Measurements from ENCODE around the gene GPC2.

GPC2 gene

GRCh38 chr7:100148225-100148558 is 29.0 kb downstream of the GPC2 start:
- TF ChIP-seq TEAD4 (IDR thresholded peaks at IDR 0.05) (no peak), USF1 (IDR thresholded peaks at IDR 0.05) (no peak), EP300 (IDR thresholded peaks at IDR 0.05; ENCODE audit: borderline replicate concordance) (no peak), ZBTB7A (IDR thresholded peaks at IDR 0.05; ENCODE audit: low read depth) (no peak), FOXM1 (IDR thresholded peaks at IDR 0.05; ENCODE audit: borderline replicate concordance, low read depth) (no peak), EGR1 (IDR thresholded peaks at IDR 0.05) (no peak), RAD21 (IDR thresholded peaks at IDR 0.05; ENCODE audit: low read depth) (no peak), TCF12 (IDR thresholded peaks at IDR 0.05; ENCODE audit: low read depth) (no peak), MAX (IDR thresholded peaks at IDR 0.05) (no peak), YY1 (IDR thresholded peaks at IDR 0.05; ENCODE audit: low read depth) (no peak), CEBPB (IDR thresholded peaks at IDR 0.05) (no peak), CREB1 (IDR thresholded peaks at IDR 0.05; ENCODE audit: low read depth) (no peak), TAF1 (IDR thresholded peaks at IDR 0.05; ENCODE audit: low read depth) (no peak), NFIC (IDR thresholded peaks at IDR 0.05) (no peak)
- TF ChIP-seq, protein P1, sequence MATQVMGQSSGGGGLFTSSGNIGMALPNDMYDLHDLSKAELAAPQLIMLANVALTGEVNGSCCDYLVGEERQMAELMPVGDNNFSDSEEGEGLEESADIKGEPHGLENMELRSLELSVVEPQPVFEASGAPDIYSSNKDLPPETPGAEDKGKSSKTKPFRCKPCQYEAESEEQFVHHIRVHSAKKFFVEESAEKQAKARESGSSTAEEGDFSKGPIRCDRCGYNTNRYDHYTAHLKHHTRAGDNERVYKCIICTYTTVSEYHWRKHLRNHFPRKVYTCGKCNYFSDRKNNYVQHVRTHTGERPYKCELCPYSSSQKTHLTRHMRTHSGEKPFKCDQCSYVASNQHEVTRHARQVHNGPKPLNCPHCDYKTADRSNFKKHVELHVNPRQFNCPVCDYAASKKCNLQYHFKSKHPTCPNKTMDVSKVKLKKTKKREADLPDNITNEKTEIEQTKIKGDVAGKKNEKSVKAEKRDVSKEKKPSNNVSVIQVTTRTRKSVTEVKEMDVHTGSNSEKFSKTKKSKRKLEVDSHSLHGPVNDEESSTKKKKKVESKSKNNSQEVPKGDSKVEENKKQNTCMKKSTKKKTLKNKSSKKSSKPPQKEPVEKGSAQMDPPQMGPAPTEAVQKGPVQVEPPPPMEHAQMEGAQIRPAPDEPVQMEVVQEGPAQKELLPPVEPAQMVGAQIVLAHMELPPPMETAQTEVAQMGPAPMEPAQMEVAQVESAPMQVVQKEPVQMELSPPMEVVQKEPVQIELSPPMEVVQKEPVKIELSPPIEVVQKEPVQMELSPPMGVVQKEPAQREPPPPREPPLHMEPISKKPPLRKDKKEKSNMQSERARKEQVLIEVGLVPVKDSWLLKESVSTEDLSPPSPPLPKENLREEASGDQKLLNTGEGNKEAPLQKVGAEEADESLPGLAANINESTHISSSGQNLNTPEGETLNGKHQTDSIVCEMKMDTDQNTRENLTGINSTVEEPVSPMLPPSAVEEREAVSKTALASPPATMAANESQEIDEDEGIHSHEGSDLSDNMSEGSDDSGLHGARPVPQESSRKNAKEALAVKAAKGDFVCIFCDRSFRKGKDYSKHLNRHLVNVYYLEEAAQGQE (IDR thresholded peaks at IDR 0.05; ENCODE audit: low read depth): no peak

DNA sequence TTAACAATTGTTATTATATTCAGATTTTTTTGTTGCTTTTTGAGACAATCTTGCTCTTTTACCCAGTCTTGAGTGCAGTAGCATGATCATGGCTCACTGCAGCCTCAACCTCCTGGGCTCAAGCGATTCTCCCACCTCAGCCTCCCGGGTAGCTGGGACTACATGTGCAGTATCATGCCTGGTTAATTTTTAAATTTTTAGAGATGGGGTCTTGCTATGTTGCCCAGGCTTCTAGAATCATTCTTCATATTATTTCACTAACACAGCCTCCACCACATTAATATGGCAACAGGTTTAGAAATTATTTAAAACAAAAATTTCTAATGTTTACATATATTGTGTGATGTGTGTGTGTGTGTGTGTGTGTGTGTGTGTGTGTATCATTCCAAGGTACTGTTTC is 29.9 kb downstream of the GPC2 start:
- TF ChIP-seq ZBTB7A (IDR thresholded peaks at IDR 0.05; ENCODE audit: low read depth): no peak
- no peak for TF ChIP-seq TAF1 (IDR thresholded peaks at IDR 0.05; ENCODE audit: low read depth)
- TF ChIP-seq YY1 (IDR thresholded peaks at IDR 0.05; ENCODE audit: low read depth): no peak
- TF ChIP-seq USF1 (IDR thresholded peaks at IDR 0.05): no peak
- no peak for TF ChIP-seq EGR1 (IDR thresholded peaks at IDR 0.05)
- TF ChIP-seq MAX (IDR thresholded peaks at IDR 0.05): no peak
- TF ChIP-seq EP300 (IDR thresholded peaks at IDR 0.05; ENCODE audit: borderline replicate concordance): no peak
- TF ChIP-seq CREB1 (IDR thresholded peaks at IDR 0.05; ENCODE audit: low read depth): no peak
- no peak for TF ChIP-seq TCF12 (IDR thresholded peaks at IDR 0.05; ENCODE audit: low read depth)
- TF ChIP-seq TEAD4 (IDR thresholded peaks at IDR 0.05): no peak
- no peak for TF ChIP-seq RAD21 (IDR thresholded peaks at IDR 0.05; ENCODE audit: low read depth)
- TF ChIP-seq, protein P1 (IDR thresholded peaks at IDR 0.05; ENCODE audit: low read depth): no peak
- TF ChIP-seq NFIC (IDR thresholded peaks at IDR 0.05): no peak
- no peak for TF ChIP-seq CEBPB (IDR thresholded peaks at IDR 0.05)

GRCh38 chr7:100142461-100142860 is 34.7 kb downstream of the GPC2 start:
- TF ChIP-seq RAD21 (IDR thresholded peaks at IDR 0.05; ENCODE audit: low read depth): no peak
- no peak for TF ChIP-seq TEAD4 (IDR thresholded peaks at IDR 0.05)
- TF ChIP-seq EP300 (IDR thresholded peaks at IDR 0.05; ENCODE audit: borderline replicate concordance): no peak
- no peak for TF ChIP-seq TCF12 (IDR thresholded peaks at IDR 0.05; ENCODE audit: low read depth)
- TF ChIP-seq EGR1 (IDR thresholded peaks at IDR 0.05): no peak
- no peak for TF ChIP-seq ZBTB7A (IDR thresholded peaks at IDR 0.05; ENCODE audit: low read depth)
- TF ChIP-seq CEBPB (IDR thresholded peaks at IDR 0.05): no peak
- TF ChIP-seq CREB1 (IDR thresholded peaks at IDR 0.05; ENCODE audit: low read depth): no peak
- no peak for TF ChIP-seq YY1 (IDR thresholded peaks at IDR 0.05; ENCODE audit: low read depth)
- TF ChIP-seq, protein P1 (IDR thresholded peaks at IDR 0.05; ENCODE audit: low read depth): no peak
- no peak for TF ChIP-seq FOXM1 (IDR thresholded peaks at IDR 0.05; ENCODE audit: borderline replicate concordance, low read depth)
- TF ChIP-seq NFIC (IDR thresholded peaks at IDR 0.05): no peak
- TF ChIP-seq TAF1 (IDR thresholded peaks at IDR 0.05; ENCODE audit: low read depth): no peak
- no peak for TF ChIP-seq USF1 (IDR thresholded peaks at IDR 0.05)
- TF ChIP-seq MAX (IDR thresholded peaks at IDR 0.05): no peak

DNA sequence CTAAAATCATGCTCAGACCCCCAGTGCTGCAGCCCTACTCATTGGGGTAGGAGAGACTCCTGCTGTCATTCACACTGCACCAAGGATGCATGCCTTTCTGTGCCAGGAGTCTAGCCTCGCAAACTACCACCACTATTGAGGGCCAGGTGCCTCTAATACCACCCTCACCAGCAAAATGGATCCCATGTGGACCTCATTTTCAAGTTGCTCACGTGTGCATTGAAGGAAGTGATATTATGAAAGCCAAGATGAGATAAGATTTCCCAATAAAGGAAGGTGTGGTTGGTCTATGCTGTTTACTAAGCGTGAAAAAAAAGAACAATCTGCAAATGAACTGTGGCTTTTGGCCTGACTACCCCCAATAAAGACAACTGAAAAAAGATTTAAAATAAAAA is 35.6 kb downstream of the GPC2 start:
- TF ChIP-seq EGR1 (IDR thresholded peaks at IDR 0.05) (no peak), CREB1 (IDR thresholded peaks at IDR 0.05; ENCODE audit: low read depth) (no peak), YY1 (IDR thresholded peaks at IDR 0.05; ENCODE audit: low read depth) (no peak)

Data from Ishikawa (cell line).